GM10847 (cell line): Measurements from ENCODE around the gene SIGLECL1.
"Not testable (repeated sequence)": the region's sequence is repeated elsewhere in the genome, so short reads cannot be mapped to it uniquely, and the experiment has no call there.

Source experiments
- POLR2A ChIP-seq: IDR thresholded peaks from 2 replicates; pipeline ENCODE4 v1.6.1; 2011; ENCODE audit not compliant: insufficient read length; ENCODE audit errors: extremely low read depth

SIGLECL1 gene

DNA sequence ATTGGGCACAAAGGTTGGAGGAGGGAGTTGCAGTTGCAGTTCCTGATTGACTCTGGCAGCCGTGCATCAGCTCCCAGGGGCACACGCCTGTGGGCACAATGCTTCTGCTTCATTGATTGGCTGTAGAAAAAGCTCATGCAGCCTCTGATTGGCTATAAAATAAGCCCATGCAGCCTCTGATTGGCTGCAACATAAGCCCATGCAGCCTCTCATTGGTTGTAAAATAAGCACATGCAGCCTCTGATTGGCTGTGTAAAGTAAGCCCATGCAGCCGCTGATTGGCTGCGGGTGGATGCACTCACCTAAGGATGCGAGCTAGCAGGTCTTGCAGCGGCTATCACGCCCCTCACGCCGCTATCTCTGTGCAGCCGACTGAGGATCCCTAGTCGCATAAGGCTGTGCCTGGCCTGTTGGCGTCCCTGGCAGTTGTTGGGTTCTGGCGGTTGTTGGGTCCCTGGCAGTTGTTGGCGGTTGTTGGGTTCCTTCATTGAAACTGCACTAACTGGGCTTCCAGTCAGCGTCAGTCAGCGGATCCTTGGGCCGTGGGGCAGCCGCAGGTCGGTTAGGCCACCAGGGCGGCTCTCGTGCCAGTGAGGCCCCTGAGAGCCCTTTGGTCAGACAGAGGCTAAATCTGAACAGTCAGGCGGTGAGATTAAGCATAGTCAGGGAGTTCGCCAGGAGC is at the start of gene SIGLECL1:
Gene SIGLECL1 (plus strand): TSS at position 295 of the 682 bp plus-strand sequence. CDS start 12,993 bp downstream, outside the sequence.
- TF ChIP-seq POLR2A = no peak

DNA sequence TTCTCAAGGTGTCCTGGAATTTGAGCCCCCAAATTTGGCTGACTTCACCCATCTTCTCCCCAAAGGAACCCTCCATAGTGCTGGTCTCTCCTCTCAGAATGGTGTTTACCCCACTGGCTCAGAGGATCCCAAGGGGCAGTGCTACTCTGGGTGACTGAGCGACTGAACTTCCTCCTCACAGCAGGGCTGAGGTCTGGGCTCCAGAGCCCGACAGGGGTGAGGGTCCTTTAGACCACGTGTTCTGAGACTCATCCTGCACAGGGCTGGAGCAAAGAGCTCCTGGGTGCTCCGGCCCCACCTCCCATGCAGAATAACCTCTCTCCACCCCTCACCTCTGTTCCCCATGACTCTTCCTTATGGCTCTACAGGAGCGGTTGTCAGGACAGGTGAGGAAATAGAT is 49.2 kb upstream of the SIGLECL1 start:
- TF ChIP-seq POLR2A = no peak

DNA sequence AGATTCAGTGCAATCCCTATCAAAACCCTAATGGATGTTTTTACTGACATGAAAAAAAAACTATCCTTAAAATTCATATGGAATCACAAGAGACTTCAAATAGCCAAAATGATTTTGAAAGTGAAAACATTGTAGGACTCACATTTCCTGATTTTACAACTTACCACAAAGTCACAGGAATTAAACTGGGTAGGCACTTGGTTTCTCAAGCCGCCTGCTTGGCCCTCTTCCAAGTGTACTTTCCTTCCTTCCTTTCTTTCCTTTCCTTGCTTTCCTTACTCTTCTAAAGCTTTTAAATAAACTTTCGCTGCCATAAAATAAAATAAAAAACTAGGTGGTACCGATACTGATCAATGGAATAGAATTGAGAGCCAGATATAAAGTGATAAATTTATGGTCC is 47.0 kb upstream of the SIGLECL1 start:
- no peak for TF ChIP-seq POLR2A

DNA sequence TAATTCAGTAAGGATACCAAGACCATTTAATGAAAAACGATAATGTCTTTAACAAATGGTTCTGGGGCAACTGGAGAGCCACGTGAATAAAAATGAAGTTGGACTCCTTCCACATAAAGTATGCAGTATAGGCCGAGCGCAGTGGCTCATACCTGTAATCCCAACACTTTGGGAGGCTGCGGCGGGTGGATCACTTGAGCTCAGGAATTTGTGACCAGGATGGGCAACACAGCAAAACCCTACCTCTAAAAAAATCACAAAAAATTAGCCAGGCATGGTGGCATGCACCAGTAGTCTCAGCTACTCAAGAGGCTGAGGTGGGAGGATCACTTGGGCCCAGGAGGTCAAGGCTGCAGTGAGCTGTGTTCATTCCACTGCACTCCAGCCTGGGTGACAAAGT is 46.6 kb upstream of the SIGLECL1 start:
- no peak for TF ChIP-seq POLR2A

DNA sequence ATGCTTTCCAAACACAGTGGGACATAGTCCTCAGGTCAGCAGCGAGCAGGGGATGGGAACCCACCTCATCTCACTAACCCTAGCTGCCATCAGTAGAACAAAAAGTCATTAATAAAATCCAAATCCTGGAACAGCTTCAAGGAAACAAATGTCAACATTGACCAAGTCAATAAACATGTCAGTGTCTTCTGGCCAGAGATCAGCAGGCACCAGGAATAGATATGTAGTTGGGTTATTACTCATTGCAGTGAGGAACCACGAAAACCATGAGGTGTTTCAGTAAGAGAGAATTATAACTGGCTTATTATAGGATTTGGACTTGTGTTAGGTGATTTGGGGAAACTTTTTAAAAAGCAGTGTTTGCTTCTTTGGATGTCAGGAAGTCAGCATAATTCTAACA is 43.1 kb upstream of the SIGLECL1 start:
- TF ChIP-seq POLR2A = no peak

DNA sequence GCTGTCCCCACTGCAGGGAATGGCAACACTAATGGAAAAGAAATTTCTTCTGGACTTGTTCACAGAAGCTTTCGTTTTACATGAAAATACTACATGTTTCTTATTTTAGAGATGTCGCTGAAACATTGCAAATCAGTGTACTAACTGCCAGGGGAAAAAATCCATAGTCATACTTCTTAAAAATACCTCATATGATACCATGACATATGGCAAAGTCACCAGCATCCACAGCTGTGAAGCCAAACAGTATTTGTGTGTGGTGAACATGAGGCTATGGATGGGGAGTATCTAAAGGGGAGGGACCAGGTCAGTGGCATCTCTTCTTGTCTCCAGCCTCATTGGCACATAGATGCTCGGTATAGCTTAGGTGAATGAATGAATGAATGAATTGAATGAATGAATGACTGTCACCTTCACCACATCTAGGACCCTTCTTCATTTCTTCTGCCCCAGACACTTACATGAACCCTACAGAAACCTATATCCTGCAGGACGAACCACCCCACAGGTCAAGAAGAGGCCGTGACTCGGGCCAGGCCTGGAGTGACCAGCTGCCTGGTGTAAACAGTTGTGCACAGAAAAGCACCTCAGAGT is 40.6 kb upstream of the SIGLECL1 start:
- TF ChIP-seq POLR2A = no peak

DNA sequence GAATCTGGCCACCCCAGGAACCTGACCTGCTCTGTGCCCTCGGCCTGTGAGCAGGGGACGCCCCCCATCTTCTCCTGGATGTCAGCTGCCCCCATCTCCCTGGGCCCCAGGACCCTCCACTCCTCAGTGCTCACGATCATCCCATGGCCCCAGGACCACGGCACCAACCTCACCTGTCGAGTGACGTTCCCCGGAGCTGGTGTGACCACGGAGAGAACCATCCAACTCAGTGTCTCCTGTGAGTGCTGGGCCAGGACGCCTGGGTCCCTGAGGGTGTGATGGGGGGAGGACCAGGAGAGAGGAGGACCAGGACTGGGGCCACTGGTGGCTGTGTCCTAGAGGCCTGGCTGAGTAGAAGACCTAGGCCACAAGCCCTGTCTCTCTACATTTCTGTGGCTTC is 39.0 kb upstream of the SIGLECL1 start:
- no peak for TF ChIP-seq POLR2A

DNA sequence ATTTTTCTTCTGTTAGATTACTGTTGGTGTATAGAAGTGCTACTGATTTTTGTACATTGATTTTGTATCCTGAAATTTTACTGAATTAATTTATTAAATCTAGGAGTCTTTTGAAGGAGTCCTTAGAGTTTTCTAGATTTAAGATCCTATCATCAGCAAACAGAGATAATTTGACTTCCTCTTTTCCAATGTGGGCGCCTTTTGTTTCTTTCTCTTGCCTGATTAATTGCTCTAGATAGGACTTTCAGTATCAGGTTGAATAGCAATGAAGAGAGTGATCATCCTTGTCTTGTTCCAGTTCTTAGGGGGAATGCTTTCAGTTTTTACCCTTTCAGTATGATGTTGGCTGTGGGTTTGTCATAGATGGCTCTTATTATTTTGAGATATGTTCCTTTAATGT is 31.6 kb upstream of the SIGLECL1 start:
- no peak for TF ChIP-seq POLR2A

DNA sequence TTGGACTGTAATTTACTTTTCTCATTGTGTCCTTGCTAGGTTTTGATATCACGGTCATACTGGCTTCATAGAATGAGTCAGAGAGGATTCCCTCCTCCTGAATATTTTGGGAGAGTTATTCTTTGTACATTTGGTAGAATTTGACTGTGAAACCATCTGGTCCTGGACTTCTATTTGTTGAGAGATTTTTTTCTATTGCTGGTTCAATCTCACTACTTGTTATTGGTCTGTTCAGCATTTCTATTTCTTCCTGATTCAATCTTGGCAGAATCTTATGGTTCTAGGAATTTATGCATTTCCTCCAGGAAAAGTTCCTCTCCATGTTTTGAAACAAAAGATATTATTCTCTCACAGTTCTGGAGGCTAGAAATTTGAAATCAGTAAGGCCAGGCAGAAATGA is 30.9 kb upstream of the SIGLECL1 start:
- no peak for TF ChIP-seq POLR2A

DNA sequence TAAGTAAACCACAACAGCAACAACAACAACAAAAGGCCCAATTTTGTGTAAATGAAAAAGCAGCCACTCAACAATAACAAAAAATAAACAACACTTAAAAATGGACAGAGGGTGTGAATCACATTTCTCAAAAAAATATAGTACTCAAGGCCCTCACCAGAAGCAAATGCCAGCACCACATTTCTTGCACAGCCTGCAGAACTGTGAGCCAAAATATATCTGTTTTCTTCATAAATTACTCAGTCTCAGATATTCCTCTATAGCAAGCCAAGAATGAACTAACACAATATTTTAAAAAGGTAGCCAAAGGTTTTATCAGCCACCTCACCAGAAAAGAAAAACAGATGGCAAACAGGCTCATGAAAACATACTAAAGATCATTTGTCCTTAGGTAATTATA is 29.9 kb upstream of the SIGLECL1 start:
- no peak for TF ChIP-seq POLR2A

DNA sequence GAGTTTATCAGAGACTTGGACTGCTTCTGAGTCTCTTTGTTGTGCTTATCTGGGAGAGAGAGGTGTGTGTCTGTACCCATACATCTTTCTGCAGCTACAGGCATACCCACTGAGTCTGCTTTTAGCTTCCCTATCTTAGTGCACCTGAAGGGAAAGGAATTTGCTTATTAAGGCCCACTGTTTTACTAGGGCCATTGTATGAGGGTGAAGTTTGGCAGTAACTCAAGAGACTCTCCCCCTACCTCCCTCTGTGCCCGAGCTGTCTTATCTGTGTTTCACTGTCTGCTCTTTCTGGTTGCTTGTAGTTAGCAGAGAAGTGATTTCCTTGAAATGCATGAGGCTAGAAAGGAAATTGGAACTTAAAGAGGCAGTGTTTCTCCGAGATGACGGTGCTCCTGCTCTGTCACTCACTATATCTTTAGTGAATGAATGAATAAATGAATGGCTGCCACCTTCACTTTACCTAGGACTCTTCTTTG is 26.7 kb upstream of the SIGLECL1 start:
- no peak for TF ChIP-seq POLR2A

DNA sequence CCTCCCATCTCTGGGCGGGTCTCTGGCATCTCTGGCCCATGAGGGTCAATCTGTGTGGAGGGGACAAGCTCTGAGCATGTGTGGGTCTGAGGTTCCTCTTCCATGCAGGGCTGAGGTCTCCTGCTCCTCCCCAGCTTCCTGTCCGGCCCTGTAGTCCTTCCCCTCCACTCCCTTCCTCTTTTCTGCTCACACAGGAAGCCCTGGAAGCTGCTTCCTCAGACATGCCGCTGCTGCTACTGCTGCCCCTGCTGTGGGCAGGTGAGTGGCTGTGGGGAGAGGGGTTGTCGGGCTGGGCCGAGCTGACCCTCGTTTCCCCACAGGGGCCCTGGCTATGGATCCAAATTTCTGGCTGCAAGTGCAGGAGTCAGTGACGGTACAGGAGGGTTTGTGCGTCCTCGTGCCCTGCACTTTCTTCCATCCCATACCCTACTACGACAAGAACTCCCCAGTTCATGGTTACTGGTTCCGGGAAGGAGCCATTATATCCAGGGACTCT is 25.9 kb upstream of the SIGLECL1 start, which contains the start of gene CD33:
Gene CD33 (plus strand): TSS at position 183 of the 496 bp plus-strand sequence. CDS start 39 bp downstream, at position 222.
- not testable (repeated sequence) for TF ChIP-seq POLR2A

DNA sequence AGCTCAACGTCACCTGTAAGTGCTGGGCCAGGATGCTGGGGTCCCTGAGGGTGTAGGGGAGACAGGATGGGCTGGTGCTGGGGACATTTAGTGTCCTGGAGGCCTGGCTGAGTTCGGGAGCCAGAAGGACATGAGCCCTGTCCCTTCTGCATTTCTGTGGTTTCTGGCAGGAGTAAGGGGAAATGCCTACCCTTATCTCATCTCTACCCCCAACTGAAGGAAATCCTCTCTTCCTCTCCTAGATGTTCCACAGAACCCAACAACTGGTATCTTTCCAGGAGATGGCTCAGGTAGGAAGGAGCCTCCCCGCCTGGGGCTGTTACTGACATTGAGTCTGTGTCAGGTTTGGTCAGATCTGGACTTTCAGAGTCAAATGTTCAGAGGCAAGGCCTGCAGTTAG is 24.8 kb upstream of the SIGLECL1 start:
- no peak for TF ChIP-seq POLR2A

DNA sequence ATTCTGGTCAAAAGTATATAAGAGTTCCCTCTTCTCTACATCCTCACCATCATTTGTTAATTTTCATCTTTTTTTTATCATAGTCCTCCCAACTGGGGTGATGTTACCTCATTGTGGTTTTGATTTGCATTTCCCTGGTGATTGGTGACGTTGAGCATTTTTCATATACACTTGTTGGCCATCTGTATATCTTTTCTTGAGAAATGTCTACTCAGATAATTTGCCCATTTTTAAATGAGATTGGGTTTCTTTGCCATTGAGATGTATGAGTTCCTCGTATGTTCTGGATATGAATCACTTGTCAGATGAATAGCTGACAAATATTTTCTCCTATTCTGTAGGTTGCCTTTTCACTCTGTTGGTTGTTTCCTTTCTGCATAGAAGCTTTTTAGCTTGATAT is 23.6 kb upstream of the SIGLECL1 start:
- no peak for TF ChIP-seq POLR2A

DNA sequence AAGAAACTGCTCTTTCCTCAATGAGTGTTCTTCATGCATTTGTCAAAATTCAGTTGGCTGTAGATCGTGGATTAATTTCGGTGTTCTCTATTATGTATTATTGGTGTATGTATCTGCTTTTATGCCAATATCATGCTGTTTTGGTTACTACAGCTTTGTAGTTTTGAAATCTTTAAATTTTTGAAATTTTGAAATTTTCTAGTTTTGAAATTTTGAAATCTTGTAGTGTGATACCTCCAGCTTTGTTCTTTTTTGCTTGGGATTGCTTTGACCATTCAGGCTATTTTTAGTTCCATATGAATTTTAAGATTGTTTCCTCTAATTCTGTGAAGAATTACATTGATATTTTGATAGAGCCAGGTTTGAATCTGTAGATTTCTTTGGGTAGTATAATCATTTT is 22.9 kb upstream of the SIGLECL1 start:
- no peak for TF ChIP-seq POLR2A

DNA sequence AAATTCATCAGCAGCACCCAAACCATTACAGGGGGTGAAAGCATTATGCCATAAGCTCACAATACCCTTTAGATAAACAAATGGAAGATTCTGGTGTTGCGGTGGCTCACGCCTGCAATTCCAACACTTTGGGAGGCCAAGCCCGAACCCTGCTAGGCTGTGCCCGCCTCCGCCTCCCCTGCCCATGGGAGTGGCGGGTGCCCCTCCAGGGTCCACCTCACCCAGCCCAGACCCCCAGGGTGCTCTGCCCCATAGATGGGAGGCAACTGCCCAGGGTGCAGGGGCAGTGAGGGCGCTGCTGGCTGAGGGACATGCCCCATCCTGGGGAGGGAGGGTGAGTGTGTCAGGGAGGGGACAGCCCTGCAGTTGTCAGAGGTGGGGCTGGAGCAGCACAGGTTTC is 10.0 kb upstream of the SIGLECL1 start:
- TF ChIP-seq POLR2A = no peak
